HG02938 (cell line): Measurements from ENCODE around the gene GFRA1.

Source experiments
- ATAC-seq: cut with Tn5 transposase; IDR thresholded peaks from one replicate; pipeline ENCODE4 v1.9.1; 2021; ENCODE audit warnings: mild to moderate bottlenecking, moderate library complexity; ENCODE audit not compliant: unreplicated experiment

Gene GFRA1

DNA sequence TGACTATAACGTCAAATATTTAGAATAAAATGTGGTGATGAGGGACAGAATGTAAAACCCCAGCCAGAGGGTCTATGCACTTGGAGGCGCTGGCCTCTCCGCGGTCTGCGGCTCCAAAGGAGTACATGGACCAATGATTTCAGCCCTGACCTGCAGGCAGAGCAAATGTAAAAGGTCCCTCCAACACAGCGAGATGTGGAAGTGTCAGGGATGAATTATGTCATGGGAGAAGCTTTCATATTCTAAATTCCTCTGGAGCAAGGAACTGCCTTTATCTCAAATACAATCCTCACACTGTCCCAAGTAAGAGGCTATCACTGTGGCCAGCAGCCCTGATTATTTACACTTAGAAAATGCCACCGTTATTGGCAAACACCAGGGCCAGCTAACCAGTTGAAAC is 139.4 kb downstream of the GFRA1 start:
- no peak for ATAC-seq

DNA sequence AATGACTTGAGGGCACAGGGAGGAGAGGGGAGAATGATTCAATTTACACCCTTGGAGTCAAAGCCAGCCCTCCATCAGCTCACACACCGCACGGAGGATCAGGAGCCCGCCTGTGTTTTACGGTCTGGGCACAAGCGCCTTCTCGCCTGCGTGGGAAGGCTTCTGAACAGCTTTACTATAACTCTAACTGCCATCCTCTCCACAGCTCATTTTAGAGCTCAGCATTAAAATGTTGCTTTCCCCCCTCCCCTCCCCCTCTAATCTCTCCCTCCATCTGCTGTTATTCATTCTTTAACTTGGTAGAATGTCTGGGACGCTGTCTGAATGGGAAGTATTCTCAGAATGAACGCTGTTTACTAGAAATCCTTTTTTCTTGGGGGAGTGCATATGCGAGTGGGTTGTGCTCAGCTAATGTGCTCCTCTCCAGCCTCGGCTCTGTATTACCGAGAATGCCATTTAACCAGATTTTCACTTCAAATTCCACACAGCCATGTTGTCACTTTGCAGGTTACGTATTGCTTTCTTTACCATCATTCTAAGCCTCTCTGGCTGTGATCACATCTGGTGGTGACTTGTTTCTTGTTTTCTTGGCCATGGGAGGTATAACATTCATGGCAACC is 140.1 kb downstream of the GFRA1 start:
- ATAC-seq, result no peak

DNA sequence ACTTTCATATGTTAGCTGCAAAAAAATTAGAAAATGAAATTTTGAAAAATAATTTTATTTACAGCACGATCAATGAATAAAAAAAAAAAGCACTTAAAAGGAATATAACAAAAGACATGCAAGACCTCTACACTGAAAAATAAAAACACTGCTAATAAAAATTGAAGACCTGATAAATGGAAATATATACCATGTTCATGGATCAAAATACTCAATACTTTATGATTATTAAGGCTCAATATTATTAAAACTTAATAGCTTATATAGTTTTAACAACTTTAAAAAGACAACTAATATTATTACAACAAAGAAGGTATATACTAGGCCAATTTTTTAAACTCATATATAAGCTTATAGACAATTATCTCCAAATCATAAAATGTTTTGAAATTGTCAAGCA is 143.0 kb downstream of the GFRA1 start:
- ATAC-seq, result no peak

DNA sequence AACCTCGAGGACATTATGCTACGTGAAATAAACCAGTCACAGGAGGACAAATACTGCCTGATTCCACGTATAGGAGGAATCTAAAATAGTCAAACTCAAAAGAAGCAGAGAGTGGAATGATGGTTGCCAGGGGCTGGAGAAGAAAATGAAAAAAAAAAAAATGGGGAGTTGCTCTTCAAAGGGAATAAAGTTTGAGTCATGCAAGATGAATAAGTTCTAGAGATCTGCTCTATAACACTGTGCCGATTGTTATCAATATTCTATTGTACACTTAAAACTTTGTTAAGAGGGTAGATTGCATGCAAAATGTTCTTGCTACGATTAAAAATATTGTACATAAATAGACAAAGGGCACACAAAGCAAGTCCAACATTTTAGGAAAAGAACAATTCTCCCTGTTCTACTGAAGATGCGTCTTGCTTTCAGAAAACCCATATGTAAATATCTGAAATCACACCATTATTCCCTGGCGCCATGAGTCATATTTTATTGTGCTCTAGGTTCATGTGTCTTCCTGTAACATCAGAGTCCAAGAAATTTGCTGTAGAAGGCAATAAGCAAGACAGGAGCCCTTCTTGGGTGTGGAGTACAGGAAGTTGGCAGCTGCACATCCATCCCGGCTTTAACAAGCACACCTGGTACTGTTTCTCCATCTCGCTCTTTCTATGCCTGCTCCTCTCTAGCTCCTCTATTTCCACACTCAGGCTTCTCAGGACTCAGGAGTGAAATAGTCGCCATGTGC is 145.9 kb downstream of the GFRA1 start:
- ATAC-seq, result no peak

DNA sequence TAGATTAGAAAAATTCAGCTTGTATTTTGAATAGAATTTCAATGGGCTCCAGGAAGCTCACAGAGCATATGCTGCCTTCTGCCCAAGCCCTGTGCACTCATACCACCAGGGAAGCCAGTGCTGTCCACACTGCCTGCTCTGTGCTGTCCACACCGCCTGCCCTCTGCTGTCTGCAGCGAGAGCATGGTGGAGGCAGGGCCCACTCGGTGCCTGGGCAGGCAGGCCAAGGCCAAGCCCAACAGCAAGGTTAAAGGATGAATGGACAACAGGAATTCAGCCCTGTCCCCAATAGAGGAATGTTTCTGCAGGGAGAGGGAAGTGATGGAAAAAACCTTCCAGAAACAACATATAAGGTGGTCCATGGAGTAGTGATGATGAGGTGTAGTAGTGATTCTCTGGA is 146.8 kb downstream of the GFRA1 start:
- ATAC-seq, result no peak

DNA sequence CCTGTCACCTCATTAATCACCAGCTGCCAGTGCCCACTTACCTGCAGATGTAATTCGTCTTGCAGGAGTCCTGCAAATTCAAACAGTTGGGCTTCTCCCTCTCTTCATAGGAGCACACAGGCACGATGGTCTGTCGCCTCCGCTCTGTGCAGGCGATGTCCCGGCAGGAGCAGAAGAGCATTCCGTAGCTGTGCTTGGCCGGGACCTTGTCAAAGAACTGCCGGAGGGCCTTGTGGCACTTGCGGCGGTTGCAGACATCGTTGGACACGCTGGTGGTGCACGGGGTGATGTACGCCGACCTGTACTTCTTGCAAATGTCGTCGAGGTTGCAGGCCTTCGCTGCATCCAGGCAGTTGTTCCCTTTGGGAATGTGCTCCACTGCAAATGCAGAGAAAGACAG is 147.8 kb downstream of the GFRA1 start:
- ATAC-seq, result no peak

DNA sequence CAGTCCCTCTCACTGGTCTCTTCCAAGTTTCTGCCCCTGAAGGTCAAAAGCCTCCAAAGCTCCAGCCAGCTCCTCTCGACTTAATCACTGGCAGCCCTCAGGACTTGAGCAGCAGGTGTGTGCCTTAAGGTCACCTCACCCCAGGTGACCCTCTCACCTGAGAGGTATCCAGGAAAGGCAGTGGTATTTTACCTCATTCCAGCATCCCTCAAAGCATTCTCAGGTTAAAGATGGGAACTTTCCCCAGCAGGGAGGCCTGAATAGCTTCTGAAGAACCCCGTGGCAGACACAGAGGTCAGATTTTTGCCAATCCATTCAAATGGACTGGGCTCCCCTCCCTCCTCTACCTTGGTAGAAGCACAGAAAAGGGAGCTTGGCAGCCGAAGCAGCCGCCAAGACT is 148.2 kb downstream of the GFRA1 start:
- ATAC-seq, result no peak

DNA sequence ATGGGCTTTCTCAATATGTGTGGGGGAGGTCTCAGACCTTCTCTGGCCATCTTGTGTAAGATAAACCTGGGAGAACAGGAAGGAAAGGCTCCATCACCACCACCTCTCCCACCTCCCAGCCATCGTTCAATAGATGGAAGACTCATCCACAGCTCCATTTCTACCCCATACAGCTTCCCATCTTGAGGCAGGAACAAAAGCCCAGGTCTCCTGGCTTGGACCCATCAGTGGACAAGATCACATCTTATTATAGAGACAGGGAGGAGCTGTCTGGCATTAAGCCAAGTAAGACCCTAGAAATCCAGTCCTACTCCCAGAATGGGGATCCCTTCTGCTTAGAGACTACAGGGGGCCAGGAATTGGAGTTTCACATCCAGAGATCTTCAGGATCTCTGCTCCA is 150.3 kb downstream of the GFRA1 start:
- ATAC-seq, result no peak

DNA sequence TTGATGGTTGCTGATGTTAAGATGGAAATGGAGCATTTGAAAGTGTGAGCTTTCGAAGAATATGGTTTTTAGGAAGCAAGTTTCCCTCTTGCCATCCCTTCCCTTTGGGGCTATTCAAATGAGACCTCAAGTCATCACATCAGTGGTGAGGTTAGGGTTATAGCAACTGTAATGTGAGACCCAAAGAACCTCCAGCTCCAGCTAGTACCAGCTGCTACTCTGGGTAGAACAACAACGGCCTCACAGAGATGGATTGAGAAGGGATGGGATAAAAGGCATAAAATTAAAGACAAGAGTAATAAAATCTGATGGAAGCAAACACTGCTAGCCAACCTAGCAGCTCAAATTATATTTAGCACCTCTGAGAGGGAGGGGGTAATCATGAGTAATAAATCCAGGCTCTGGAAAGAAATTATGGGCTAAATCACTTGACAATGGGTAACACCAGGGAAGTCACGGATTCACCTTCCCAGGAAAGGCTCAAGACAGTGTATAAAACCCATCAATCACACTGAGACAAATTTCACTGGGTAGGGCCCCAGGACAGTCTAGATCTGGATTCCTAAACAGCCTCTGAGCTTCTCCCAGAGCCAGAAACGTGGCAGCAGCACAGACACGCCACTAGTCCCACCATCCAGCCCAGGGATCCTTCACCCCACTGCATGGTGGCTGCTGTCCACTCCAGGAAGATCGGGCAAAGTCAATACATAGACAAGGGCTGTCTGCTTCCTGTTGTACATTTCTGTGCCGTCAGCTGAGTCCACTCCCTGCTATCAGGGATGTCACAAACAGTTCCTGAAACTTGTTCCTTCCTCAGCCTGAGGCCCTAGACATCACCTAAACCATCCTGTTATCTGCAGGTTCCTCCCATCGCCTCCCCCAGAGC is 151.1 kb downstream of the GFRA1 start:
- no peak for ATAC-seq

DNA sequence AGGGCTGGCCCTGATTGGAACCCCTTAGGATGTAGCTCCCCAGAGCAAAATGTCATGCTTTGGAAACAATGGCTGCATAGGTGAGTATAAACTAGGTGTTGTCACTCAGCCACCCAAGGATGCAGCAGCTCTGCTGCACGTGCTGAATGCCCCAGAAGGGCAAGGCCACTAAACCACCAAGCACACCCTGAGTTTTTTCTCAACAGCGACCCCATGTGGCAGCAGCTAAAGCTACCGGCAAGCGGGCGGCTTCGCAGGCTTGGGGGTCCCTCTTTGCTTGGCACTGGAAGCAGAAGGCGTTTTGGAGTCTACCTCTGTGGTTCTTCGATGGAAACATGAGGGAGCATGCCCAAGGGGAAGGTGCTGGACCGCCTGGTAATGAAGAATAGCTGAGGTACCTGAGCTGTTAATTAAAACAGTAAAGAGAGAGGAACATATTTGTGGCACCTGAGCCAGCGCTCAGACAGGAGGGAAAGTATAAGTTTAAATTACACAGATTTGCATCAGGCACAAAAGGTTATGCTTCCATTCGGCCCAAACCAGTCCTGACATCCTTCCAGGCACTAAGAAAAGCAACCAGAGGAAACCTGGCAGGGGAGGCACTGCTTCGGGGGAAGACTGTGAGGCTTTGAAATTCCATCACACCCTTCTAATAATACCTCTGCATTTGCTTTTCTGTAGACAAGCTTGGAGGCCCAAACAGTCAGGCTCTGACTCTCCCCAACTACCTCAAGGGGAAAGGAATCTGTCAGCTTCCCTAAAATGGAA is 152.1 kb downstream of the GFRA1 start:
- no peak for ATAC-seq

DNA sequence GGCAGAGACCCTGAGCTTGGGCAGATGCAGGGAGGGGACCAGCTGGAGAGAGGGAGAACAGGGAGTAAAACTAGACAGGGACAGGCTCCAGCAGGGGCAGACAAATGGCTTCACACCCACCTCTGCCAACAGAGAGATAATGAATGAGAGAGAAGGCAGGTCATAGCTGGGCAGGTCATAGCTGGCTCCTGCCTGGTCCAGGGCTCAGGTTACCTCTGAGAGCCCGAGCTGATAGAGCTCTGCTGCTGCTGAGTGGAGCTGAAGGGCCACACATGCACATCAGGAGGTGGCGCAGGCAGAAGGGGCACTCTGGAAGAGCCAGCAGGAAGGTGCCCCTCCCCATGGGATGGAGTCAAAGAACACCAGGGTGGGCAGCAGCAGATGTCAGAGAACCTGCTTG is 154.2 kb downstream of the GFRA1 start:
- ATAC-seq, result no peak

DNA sequence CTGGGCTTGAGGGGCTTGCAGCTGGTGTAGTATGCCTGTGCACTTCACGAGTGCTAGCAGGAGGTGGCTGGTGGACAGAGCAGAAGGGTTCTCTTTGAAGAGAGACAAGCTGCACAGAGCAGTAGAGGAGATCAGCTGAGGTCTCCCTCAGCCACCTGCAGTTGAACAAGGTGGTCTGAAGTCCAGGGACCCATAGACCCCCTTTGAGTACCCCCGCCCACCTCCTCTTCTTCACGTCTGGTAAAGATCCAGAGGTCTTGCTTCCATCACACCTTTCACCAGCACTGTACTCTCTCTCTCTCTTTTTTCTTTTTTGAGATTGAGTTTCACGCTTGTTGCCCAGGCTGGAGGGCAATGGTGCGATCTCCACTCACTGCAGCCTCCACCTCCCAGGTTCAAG is 157.2 kb downstream of the GFRA1 start:
- ATAC-seq, result no peak

DNA sequence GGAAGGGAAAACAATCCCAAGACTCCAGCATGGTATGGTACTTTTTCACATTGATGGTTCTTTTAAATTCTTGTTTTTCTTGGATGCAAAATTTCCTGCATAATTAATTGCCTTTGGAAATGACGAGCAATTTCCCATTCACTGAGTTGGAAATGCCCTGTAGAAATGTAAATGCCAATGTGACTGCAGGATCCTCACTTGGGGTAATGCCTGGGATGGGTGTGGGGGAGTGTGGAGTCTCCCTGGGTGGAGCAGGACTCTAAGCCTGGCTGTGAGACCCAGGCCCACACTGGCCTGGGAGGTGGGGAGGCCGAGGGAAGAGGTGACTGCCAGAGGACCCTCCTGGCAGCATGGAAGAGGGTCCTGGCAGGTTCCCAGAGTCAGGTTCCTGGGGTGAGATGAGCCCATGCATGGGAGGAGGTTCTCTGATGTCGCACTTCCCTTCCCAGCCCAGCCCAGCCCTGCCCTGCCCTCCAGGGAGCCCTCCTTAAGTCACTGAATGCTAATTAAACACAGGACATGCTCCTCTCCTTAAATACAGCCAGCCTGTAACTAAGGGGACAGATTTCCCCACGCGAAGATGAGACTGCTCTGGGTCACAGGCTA is 157.9 kb downstream of the GFRA1 start:
- no peak for ATAC-seq

DNA sequence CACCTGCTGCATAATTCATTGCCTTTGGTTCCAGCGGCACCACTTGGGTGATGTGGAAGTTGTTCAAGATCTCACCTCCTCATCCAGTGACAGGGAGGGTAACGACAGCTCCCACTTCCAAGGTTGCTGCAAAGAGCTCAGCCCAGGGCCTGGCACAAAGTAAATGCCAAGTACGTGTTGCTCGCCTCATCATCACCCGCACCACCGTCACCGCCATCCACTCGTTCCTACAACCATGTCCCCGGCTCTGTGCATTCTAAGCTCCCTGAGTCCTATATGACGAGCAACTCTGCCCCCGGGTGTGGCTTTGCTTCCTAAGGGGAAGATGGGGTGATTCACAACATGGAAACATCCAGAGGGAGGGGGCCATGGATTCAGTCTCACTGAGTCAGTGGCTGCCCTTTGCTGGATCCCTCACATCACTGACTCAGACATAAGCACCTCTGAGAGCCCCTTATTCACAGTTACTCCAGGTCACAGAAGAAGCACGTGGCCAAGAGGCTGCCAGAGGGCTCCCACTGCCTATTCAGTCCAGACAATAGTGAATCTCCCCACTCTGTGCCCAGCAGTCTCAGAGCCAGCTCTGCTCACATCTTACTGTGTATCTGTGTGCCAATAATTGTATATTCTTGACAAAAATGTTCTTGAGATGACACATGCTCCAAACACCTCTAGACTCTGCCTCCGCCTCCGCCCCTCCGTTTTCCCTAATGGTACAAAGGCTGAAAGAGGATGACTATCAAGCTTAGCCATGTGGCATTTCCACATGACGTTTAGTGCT is 159.1 kb downstream of the GFRA1 start:
- ATAC-seq, result no peak

DNA sequence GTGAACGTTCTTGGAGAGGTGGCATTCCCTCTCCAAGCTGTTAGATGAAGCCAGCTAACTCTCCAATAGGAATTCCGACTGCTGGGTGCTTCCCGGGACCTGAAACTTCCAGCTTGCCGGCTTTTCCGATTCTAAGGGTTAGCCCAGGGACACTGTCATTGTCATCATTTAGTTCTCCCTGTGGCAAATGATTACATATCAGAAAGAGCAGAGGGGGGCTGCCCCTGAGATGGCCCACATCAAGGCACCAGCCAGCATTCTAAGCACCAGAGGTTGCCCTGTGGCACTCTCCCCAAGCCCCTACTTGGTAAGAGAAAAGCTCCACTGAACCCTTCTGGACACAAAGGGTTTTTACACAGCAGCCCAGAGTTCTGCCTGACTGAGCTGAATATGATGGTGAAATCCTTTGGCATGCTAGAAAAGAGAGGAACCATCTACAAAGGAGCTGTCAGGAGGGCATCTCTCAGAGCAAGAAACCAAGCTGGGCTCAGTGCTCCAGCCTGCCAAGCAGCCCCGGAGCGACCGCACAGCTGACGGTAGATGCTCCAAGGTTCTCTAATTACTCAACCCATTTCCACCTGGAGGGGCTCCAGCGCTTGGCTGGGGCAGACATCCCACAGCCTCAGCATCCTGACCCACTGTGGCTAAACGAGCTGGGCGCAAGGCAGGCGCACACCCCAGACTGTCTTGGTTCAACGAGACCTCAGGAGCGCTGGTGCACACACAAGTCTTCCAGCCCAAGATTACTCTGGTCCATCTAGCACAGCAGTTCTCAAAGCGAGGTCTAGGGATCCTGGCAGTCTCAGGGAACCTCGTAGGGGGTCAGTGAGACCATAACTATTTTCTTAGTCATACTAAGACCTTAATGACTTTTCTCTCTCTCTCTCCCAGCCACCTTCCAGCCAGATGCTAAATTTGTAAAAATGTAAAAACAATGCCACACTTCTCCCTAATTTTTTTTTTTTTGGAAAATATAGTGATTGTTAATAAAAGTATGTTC is 160.5 kb downstream of the GFRA1 start:
- ATAC-seq, result no peak

DNA sequence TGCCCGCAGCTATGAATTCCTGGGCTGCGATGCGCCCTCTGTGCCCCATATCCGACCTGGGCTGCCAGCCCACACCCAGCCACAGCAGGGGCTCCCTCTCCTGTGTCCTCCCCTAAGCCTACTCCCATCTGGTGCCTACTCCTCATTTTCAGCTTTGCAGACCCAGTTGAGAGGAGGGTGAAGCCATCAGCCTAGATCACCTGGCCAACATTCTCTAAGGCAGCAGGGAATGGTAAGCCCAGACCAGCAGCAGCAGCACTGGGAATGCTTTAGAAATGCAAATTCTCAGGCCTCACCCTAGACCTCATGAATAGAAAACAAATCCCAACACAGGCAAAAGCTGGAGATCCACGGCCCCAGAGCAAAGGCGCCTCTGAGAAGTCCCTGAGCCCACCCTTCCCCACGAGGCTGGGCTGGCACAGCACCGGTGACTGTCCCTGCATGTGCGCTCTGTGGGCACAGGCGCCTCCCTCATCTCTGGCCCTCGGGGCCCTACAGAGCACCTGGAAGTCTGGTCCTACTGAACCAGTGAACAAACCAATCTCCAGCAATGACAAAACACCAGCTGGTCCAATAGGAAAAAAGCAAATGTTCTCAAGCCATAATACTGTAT is 161.4 kb downstream of the GFRA1 start:
- ATAC-seq, result no peak

DNA sequence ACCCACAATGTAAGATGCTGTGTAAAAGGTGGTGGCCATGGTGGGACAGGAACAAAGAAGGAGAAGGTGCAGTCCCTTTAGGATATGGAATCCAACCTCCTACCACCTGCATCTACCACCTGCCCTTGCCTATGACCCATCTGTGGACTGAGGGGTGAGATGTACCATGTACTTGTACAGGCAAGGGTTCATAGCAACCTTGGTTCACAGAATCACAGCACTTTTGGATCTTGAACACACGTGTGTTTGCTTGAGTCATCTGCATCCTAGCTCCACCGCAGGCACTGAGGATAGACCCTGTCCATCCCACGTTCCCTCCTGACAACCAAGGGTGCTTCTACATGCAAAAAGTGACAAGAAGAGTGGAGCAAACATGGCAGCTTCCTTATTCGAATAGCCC is 162.3 kb downstream of the GFRA1 start:
- no peak for ATAC-seq

DNA sequence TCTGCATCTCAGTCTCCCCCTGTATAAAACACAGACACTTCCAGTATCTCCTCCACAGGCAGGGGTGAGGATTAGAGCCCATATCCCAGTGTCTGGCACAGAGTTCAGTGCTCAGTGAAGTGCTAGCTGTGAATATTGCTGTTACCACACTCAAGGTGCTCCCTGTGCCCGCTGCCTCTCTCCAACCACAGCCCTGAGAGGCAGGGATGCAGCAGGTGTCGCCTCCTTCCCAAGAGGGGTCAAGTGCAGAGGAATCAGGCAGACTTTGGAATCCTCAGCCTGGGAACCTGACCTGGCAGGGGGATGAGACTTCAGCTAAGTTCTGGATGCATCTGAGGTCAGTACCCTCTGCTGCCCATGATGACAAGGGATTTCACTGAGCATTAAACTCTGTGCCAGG is 163.1 kb downstream of the GFRA1 start:
- ATAC-seq, result no peak
